AG09309 (cell line): ENCODE measurements around the gene CLDN24.

Experiments used
- DNase-seq: peaks from one replicate; pipeline ENCODE4 v3.0.0-alpha.2; 2010; ENCODE audit warnings: low read depth
- H3K4me3 ChIP-seq: 2 replicates; pipeline ENCODE4 v1.5.1; 2011; ENCODE audit warnings: mild to moderate bottlenecking, low read depth, low read length, moderate library complexity; ENCODE audit not compliant: control insufficient read depth
- CTCF ChIP-seq: IDR thresholded peaks from 2 replicates; pipeline ENCODE4 v1.5.1; 2011; ENCODE audit warnings: mild to moderate bottlenecking, low read depth, low read length, inconsistent platforms; ENCODE audit not compliant: insufficient read depth, control insufficient read depth; ENCODE audit errors: missing control alignments

Gene CLDN24

GRCh38 chr4:183284965-183285364 lies 37.3 kb downstream of the CLDN24 start:
- H3K4me3 ChIP-seq = no peak overlapping the region
- no peak for TF ChIP-seq CTCF
- peak; percentile 40 for DNase-seq

- no peak for DNase-seq
- no peak for TF ChIP-seq CTCF
- no peak overlapping the region for H3K4me3 ChIP-seq
Observed at GRCh38 chr4:183284258-183284785, 37.9 kb downstream of the CLDN24 start.

GRCh38 chr4:183276106-183276505 lies 46.1 kb downstream of the CLDN24 start:
- DNase-seq = no peak
- H3K4me3 ChIP-seq = no peak overlapping the region
- no peak for TF ChIP-seq CTCF

DNA sequence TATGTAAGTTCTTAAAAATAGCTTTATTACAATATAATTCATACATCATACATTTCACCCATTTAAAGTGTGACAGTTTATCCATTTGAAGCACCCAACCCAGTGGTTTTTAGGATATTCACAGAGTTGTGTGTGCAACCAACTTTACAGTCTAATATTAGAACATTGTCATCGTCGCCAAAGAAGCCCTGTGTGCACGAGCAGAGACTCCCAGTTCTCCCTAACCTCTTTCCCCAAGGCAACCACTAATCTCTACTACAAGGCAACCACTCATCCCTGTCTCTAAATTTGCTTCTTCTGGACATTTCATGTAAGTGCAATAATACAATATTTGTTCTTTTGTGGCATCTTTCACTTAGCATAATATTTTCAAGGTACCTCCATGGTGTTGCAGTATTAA lies 49.8 kb downstream of the CLDN24 start:
- no peak for TF ChIP-seq CTCF
- H3K4me3 ChIP-seq = no peak overlapping the region
- DNase-seq = no peak
